PC-3 (cell line): ENCODE measurements around the gene TBX1.

Experiments
- CTCF ChIP-seq: fragments of 300-600 bp; sonication (generic); conservative IDR thresholded peaks from 2 replicates; pipeline ENCODE4 v1.5.1; 2017; ENCODE audit warnings: antibody characterized with exemption, low read depth, mild to moderate bottlenecking, low read length
- EZH2 ChIP-seq: fragments of 300-600 bp; sonication (generic); IDR thresholded peaks from one replicate; pipeline ENCODE4 v1.6.1; 2017; ENCODE audit warnings: antibody characterized with exemption, mild to moderate bottlenecking, low read length; ENCODE audit not compliant: unreplicated experiment
- EZH2phosphoT487 ChIP-seq: fragments of 300-600 bp; sonication (generic); IDR thresholded peaks from 2 replicates; pipeline ENCODE4 v1.6.1; 2018; ENCODE audit warnings: mild to moderate bottlenecking, antibody characterized with exemption, low read length, borderline replicate concordance

- TF ChIP-seq CTCF = no peak
- no peak for TF ChIP-seq EZH2
- TF ChIP-seq EZH2phosphoT487 = no peak
Measured at GRCh38 chr22:19730198-19730597, 30.4 kb upstream of the TBX1 start.
